Measurements from ENCODE around the gene BTD. TPM values are rescaled to one million over a fixed set of nuclear protein-coding genes. Genes with fewer than 3 reads are reported as not detected.

BTD gene
- polyA plus RNA-seq, 4 donors = 20.6 to 37.6 (median 30.4) TPM

GRCh38 chr3:15693355-15693754 is 91.8 kb downstream of the BTD start:
- Histone ChIP-seq H3K4me1 (ENCODE audit: control insufficient read depth in 3 of 3, insufficient read depth in 2 of 3, low read depth in 1 of 3, low read length in 2 of 3) (no peaks in the 10 kb centered on the region), H3K36me3 (ENCODE audit: control insufficient read depth in 3 of 3, insufficient read depth in 2 of 3, low read depth in 1 of 3, low read length in 3 of 3) (peaks cover 4 to 15% (median 4%) of the 10 kb centered on the region in 3 donors), H3K9me3 (ENCODE audit: control insufficient read depth in 2 of 2, insufficient read depth in 1 of 2, low read depth in 1 of 2, low read length in 1 of 2) (no peaks in the 10 kb centered on the region), H3K4me3 (ENCODE audit: low read depth in 1 of 3, low read length in 3 of 3) (no peak overlapping the region), H3K27me3 (ENCODE audit: control insufficient read depth in 3 of 3, insufficient read depth in 3 of 3, low read length in 3 of 3) (no peaks in the 10 kb centered on the region), H3K27ac (ENCODE audit: low read depth in 1 of 3, low read length in 2 of 3) (no peak overlapping the region)
- DNase-seq (no peak), FAIRE-seq (no peak)
- WGBS, 3 donors = 53 to 88% (median 73%) methylated on average over 1 of the region's 1 CpG

- Histone ChIP-seq H3K27me3 (ENCODE audit: control insufficient read depth in 3 of 3, insufficient read depth in 3 of 3, low read length in 3 of 3) (no peaks in the 10 kb centered on the region), H3K4me1 (ENCODE audit: control insufficient read depth in 3 of 3, insufficient read depth in 2 of 3, low read depth in 1 of 3, low read length in 2 of 3) (no peaks in the 10 kb centered on the region), H3K36me3 (ENCODE audit: control insufficient read depth in 3 of 3, insufficient read depth in 2 of 3, low read depth in 1 of 3, low read length in 3 of 3) (peaks cover 0 to 11% (median 4%) of the 10 kb centered on the region in 3 donors), H3K27ac (ENCODE audit: low read depth in 1 of 3, low read length in 2 of 3) (no peak overlapping the region), H3K4me3 (ENCODE audit: low read depth in 1 of 3, low read length in 3 of 3) (no peak overlapping the region), H3K9me3 (ENCODE audit: control insufficient read depth in 2 of 2, insufficient read depth in 1 of 2, low read depth in 1 of 2, low read length in 1 of 2) (no peaks in the 10 kb centered on the region)
- DNase-seq = no peak
- WGBS, 3 donors = 83 to 90% (median 87%) methylated on average over 1 of the region's 1 CpG
- FAIRE-seq = no peak
Observed at GRCh38 chr3:15694628-15695027, 93.1 kb downstream of the BTD start.

Other genes starting within 250 kb of the BTD start
- gene METTL6, start 174.2 kb upstream of the BTD start, polyA plus RNA-seq = 10 to 100 TPM in 1 of 4 donors, 1 to 10 TPM in 3; 6.8 to 17.3 (median 8.1) TPM
- 10 to 100 TPM in 1 of 4 donors, 1 to 10 TPM in 3; 5.9 to 19.8 (median 9.6) TPM for gene EAF1, start 174.1 kb upstream of the BTD start, polyA plus RNA-seq
- gene COLQ, start 80.0 kb upstream of the BTD start, polyA plus RNA-seq = 1 to 10 TPM in 3 of 4 donors, under 1 TPM in 1; 0.81 to 3.6 (median 2.0) TPM
- gene HACL1, start 176 bp upstream of the BTD start, polyA plus RNA-seq = 100 to 1,000 TPM in 2 of 4 donors, 10 to 100 TPM in 2; 24.5 to 138 (median 72.9) TPM
- gene ANKRD28, start 196.2 kb downstream of the BTD start, polyA plus RNA-seq = 10 to 100 TPM in 3 of 4 donors, 1 to 10 TPM in 1; 8.9 to 28.7 (median 11.6) TPM